ENCODE data around the gene TMSB10.

TMSB10 gene

DNA sequence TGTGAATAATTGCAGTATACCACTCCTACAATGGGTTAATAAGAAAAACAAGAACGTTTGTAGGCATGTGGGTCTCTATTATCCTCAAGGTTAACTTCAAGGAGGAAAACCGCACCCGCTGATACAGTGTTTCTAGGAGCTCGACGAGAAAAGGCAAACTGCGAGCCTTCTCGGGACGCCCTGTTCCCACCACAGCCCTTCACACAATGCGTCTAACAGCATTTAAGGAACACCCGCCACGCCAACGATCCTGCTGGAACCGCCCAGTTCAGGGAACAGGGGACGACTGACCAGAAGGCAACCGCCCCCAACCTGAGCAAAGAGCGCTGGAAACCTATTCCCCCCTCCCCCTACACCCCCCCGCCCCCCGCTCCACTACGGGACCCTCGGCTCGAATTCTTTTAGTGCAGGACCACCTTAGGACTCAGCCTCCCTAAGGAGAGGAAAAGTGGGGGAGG lies 710 bp upstream of the TMSB10 start:
- peak; percentile 92 for DNase-seq (ENCODE audit: low spot score)
- TF ChIP-seq CTCF (IDR thresholded peaks at IDR 0.05), result no peak
- H3K4me3 ChIP-seq, result peak overlapping the region; percentile 92
- peak overlapping the region; percentile 84 to 98 for H3K27ac ChIP-seq

DNA sequence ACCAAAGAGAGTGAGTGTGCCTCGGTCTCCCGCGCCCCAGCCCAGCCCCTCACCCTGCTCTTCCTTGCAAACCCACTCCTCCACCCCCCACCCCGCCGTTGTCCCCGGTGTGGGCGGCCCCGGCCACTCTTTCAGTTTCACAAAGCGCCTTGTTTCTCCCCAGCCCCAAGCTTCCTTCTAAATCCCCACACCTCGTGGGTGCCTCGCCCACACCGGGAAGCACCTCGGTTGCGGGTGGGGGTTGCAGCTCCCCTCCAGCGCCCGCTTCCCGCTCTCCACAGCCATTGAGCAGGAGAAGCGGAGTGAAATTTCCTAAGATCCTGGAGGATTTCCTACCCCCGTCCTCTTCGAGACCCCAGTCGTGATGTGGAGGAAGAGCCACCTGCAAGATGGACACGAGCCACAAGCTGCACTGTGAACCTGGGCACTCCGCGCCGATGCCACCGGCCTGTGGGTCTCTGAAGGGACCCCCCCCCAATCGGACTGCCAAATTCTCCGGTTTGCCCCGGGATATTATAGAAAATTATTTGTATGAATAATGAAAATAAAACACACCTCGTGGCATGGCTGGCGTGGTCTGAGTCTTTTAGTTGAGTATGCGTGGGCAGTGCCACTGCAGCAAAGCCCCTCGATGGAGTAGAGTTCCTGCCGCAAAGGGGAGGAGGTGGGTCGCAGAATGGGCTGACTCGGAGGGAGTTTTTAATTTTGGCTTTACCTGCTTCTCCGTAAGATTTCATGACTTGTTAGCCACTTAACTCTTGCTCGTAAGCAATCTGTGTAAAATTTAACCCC lies 848 bp downstream of the TMSB10 start:
- Histone ChIP-seq H3K27ac (peak overlapping the region; percentile 84 to 98), H3K4me3 (peak overlapping the region; percentile 92)
- no peak for DNase-seq (ENCODE audit: low spot score)
- TF ChIP-seq CTCF (IDR thresholded peaks at IDR 0.05), result no peak

- Histone ChIP-seq H3K27ac (peak overlapping the region; percentile 84 to 98), H3K4me3 (peak overlapping the region; percentile 92)
- TF ChIP-seq CTCF (IDR thresholded peaks at IDR 0.05), result no peak
- DNase-seq (ENCODE audit: low spot score), result peak; percentile 87
Measured at GRCh38 chr2:84906900-84907714, 1.7 kb downstream of the TMSB10 start.

DNA sequence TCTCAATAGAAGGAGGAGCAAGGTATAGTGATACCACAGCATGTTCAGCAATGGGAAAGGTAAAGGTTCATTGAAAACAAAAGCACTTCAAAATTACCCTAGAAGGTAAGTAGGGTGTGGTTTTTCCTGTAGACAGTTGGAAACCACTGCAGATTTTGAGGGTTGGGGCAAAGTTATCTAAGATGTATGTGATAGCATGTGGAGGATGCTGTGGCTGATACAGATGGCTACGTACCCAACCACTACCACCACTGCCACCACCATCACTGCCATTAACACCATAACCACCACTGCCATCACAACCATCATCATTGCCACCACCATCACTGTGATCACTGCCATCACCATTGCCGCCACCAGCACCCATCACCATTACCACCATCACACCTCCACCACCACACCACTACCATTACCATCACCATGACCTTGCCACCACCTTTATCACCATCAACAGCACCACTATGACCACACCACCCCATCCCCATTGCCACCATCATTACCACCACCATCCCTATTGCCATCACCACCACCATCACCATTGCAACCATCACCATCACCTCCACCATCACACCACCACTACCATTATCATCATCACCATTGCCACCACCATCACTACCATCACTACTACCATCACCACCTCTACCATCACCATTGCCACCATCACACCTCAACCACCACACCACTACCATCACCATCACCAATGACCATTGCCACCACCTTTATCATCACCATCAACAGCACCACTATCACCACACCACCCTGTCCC lies 3.7 kb downstream of the TMSB10 start:
- no peak for DNase-seq (ENCODE audit: low spot score)
- TF ChIP-seq CTCF (IDR thresholded peaks at IDR 0.05), result no peak
- H3K27ac ChIP-seq, result peak overlapping the region in 1 of 2 donors; percentile 69
- no peak overlapping the region for H3K4me3 ChIP-seq

GRCh38 chr2:84911135-84911678 lies 5.8 kb downstream of the TMSB10 start:
- H3K4me3 ChIP-seq, result no peak overlapping the region
- TF ChIP-seq CTCF (IDR thresholded peaks at IDR 0.05), result no peak

DNA sequence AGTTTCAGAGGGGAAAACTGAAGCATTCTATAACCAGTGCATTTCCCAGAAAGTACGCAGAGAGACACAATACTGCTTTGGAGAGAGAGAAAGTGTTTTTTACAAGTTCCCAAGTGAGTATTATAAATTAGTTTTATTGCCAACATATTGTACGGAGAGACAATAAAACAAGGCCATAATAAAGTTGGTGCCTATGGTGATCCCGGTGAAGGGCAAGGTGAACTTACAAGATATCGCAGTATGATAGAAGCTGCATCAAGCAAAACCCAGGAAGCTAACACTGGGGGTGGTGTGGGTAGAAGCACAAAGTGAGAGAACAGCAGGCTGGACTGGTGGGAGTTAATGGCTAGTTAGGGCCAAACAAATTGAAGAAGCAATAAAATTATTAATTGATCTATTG lies 7.5 kb downstream of the TMSB10 start:
- TF ChIP-seq CTCF (IDR thresholded peaks at IDR 0.05), result no peak
- DNase-seq (ENCODE audit: low spot score), result no peak
- H3K4me3 ChIP-seq, result no peak overlapping the region
- H3K27ac ChIP-seq, result no peak overlapping the region

More at GRCh38 chr2:84911135-84911678, 5.8 kb downstream of the TMSB10 start:
- H3K27ac ChIP-seq, result no peak overlapping the region
- no peak for DNase-seq (ENCODE audit: low spot score)
